ENCODE data around the gene CRYL1. TPM values are rescaled to one million over a fixed set of nuclear protein-coding genes. Genes with fewer than 3 reads are reported as not detected.
"Not testable (repeated sequence)": the region's sequence is repeated elsewhere in the genome, so short reads cannot be mapped to it uniquely, and the experiment has no call there.

CRYL1 gene
- total RNA-seq, 3 donors from 2014 or later = 27.5 to 68.3 (median 29.0) TPM

GRCh38 chr13:20435616-20436368 is 89.9 kb downstream of the CRYL1 start:
- no peaks in the 10 kb centered on the region for H3K36me3 ChIP-seq

GRCh38 chr13:20434210-20434609 is 91.4 kb downstream of the CRYL1 start:
- H3K4me1 ChIP-seq; H3K27ac ChIP-seq; H3K27me3 ChIP-seq; DNase-seq (ENCODE audit: low spot score in 2 of 2); H3K36me3 ChIP-seq; H3K4me3 ChIP-seq; H3K9me3 ChIP-seq; intact Hi-C loops (cut with DNase I; ENCODE audit: low total_unique reads): not testable (repeated sequence)

More at GRCh38 chr13:20435616-20436368, 89.9 kb downstream of the CRYL1 start:
- intact Hi-C loops (cut with DNase I; ENCODE audit: low total_unique reads) = loop anchor here (5.0 kb wide), 1 partner anchor 592 kb away; no protein-coding TSS in a partner anchor
- Histone ChIP-seq H3K4me3 (no peak overlapping the region), H3K27me3 (no peaks in the 10 kb centered on the region), H3K4me1 (no peaks in the 10 kb centered on the region), H3K9me3 (no peaks in the 10 kb centered on the region), H3K27ac (no peak overlapping the region)
- DNase-seq (ENCODE audit: low spot score in 2 of 2) = no peak
- no peak for TF ChIP-seq POLR2AphosphoS5 (IDR thresholded peaks at IDR 0.05)
- TF ChIP-seq CTCF (IDR thresholded peaks at IDR 0.05) = no peak
- TF ChIP-seq POLR2A (IDR thresholded peaks at IDR 0.05) = no peak

GRCh38 chr13:20431687-20432384 is 93.8 kb downstream of the CRYL1 start:
- Histone ChIP-seq H3K27ac (no peak overlapping the region), H3K9me3 (no peaks in the 10 kb centered on the region), H3K27me3 (no peaks in the 10 kb centered on the region), H3K4me1 (no peaks in the 10 kb centered on the region), H3K36me3 (no peaks in the 10 kb centered on the region), H3K4me3 (no peak overlapping the region)
- TF ChIP-seq POLR2A (IDR thresholded peaks at IDR 0.05) (no peak), POLR2AphosphoS5 (IDR thresholded peaks at IDR 0.05) (no peak)
- no peak for DNase-seq (ENCODE audit: low spot score in 2 of 2)
- intact Hi-C loops (cut with DNase I; ENCODE audit: low total_unique reads) = no loop called here

GRCh38 chr13:20431080-20431479 is 94.6 kb downstream of the CRYL1 start:
- H3K4me1 ChIP-seq = no peaks in the 10 kb centered on the region
- TF ChIP-seq CTCF (IDR thresholded peaks at IDR 0.05) (no peak), POLR2A (IDR thresholded peaks at IDR 0.05) (no peak), POLR2AphosphoS5 (IDR thresholded peaks at IDR 0.05) (no peak)
- H3K9me3 ChIP-seq = no peaks in the 10 kb centered on the region
- no peaks in the 10 kb centered on the region for H3K27me3 ChIP-seq
- intact Hi-C loops (cut with DNase I; ENCODE audit: low total_unique reads) = no loop called here
- H3K4me3 ChIP-seq = no peak overlapping the region
- H3K36me3 ChIP-seq = no peaks in the 10 kb centered on the region
- no peak for DNase-seq (ENCODE audit: low spot score in 2 of 2)
- no peak overlapping the region for H3K27ac ChIP-seq

GRCh38 chr13:20430296-20430695 is 95.4 kb downstream of the CRYL1 start:
- H3K27me3 ChIP-seq = no peaks in the 10 kb centered on the region
- intact Hi-C loops (cut with DNase I; ENCODE audit: low total_unique reads) = no loop called here
- no peaks in the 10 kb centered on the region for H3K36me3 ChIP-seq
- no peaks in the 10 kb centered on the region for H3K9me3 ChIP-seq
- TF ChIP-seq CTCF (IDR thresholded peaks at IDR 0.05) = no peak
- TF ChIP-seq POLR2AphosphoS5 (IDR thresholded peaks at IDR 0.05) = no peak
- TF ChIP-seq POLR2A (IDR thresholded peaks at IDR 0.05) = no peak
- DNase-seq (ENCODE audit: low spot score in 2 of 2) = no peak
- no peak overlapping the region for H3K4me3 ChIP-seq
- H3K27ac ChIP-seq = no peak overlapping the region
- H3K4me1 ChIP-seq = peaks cover 0 to 1% of the 10 kb centered on the region in 2 donors

GRCh38 chr13:20429682-20430081 is 96.0 kb downstream of the CRYL1 start:
- intact Hi-C loops (cut with DNase I; ENCODE audit: low total_unique reads) = no loop called here
- Histone ChIP-seq H3K36me3 (no peaks in the 10 kb centered on the region), H3K9me3 (no peaks in the 10 kb centered on the region), H3K27ac (no peak overlapping the region), H3K4me1 (peaks cover 0 to 5% of the 10 kb centered on the region in 2 donors), H3K4me3 (no peak overlapping the region), H3K27me3 (no peaks in the 10 kb centered on the region)
- TF ChIP-seq CTCF (IDR thresholded peaks at IDR 0.05) (no peak), POLR2A (IDR thresholded peaks at IDR 0.05) (no peak), POLR2AphosphoS5 (IDR thresholded peaks at IDR 0.05) (no peak)
- no peak for DNase-seq (ENCODE audit: low spot score in 2 of 2)

Measured in breast epithelium (tissue), 4 donors.